B cell (primary cell): ENCODE data around the gene RETN. TPM values are rescaled to one million over a fixed set of nuclear protein-coding genes. Genes with fewer than 3 reads are reported as not detected.

Source experiments
- ATAC-seq: fragments of 200-7000 bp; cut with Tn5 transposase; one replicate; pipeline ENCODE4 v1.10.0; 2021; ENCODE audit warnings: low read depth, mild to moderate bottlenecking, moderate number of reproducible peaks, moderate library complexity
- CTCF ChIA-PET: fragments of 350-600 bp; sonication (Branson Sonifier 250); formaldehyde crosslinking; loops from one replicate; lab custom pipeline; 2021; ENCODE audit warnings: antibody characterized with exemption, inconsistent platforms; lab: Charles Lee
- POLR2A ChIA-PET: fragments of 350-600 bp; sonication (Branson Sonifier 250); formaldehyde crosslinking; loops from one replicate; lab custom pipeline; 2021; ENCODE audit warnings: antibody characterized with exemption; lab: Charles Lee
- DNase-seq: peaks from one replicate; pipeline ENCODE4 v3.0.0; 2013
- H2AFZ ChIP-seq: 2 replicates; pipeline ENCODE4 v1.6.1; 2012; ENCODE audit warnings: mild to moderate bottlenecking, low read depth, low read length; ENCODE audit not compliant: insufficient read depth, poor library complexity, severe bottlenecking
- H3K27ac ChIP-seq, 2 donors: 1 replicate in 1 of 2; 2 replicates in 1 of 2; pipeline ENCODE4 v1.5.1; 2012 to 2013; ENCODE audit warnings: low read length in 2 of 2, mild to moderate bottlenecking in 2 of 2, moderate library complexity in 1 of 2
- H3K27me3 ChIP-seq, 4 experiments: fragments of 200-600 bp in 1 of 4; sonication (generic) in 1 of 4; replicated peaks in 1 of 4; 1 replicate in 2 of 4; 2 replicates in 2 of 4; pipeline versions ENCODE4 v1.6.1 to v1.7.0; 2013 to 2016; ENCODE audit warnings: low read length in 3 of 4, mild to moderate bottlenecking in 2 of 4, mixed read lengths in 1 of 4, moderate library complexity in 1 of 4; ENCODE audit not compliant: insufficient read depth in 4 of 4, control insufficient read depth in 3 of 4; ENCODE audit errors: control extremely low read depth in 1 of 4
- H3K36me3 ChIP-seq, 2 experiments: replicated peaks in 1 of 2; 1 replicate in 1 of 2; 2 replicates in 1 of 2; pipeline versions ENCODE4 v1.6.1 to v1.7.1; 2013; ENCODE audit warnings: low read length in 1 of 2; ENCODE audit not compliant: insufficient read depth in 2 of 2, control insufficient read depth in 1 of 2; ENCODE audit errors: control extremely low read depth in 1 of 2, extremely low read depth in 1 of 2
- H3K4me1 ChIP-seq, 2 donors: fragments of 200-600 bp in 1 of 2; sonication (generic) in 1 of 2; 1 replicate in 1 of 2; 2 replicates in 1 of 2; pipeline versions ENCODE4 v1.5.1 to v1.6.1; 2013 to 2017; ENCODE audit warnings: low read length in 2 of 2; ENCODE audit not compliant: control insufficient read depth in 2 of 2, insufficient read depth in 2 of 2
- H3K4me2 ChIP-seq: replicated peaks from 2 replicates; pipeline ENCODE3; 2012; ENCODE audit warnings: mild to moderate bottlenecking, low read depth, low read length; ENCODE audit not compliant: poor library complexity, severe bottlenecking
- H3K4me3 ChIP-seq, 5 experiments: fragments of 200-600 bp in 1 of 5; sonication (generic) in 1 of 5; 1 replicate in 3 of 5; 2 replicates in 2 of 5; pipeline versions ENCODE4 v1.5.1 to v1.7.0; 2011 to 2016; ENCODE audit warnings: low read length in 4 of 5, mild to moderate bottlenecking in 4 of 5, low read depth in 2 of 5, control low read depth in 1 of 5, moderate library complexity in 1 of 5; ENCODE audit not compliant: insufficient read depth in 1 of 5; ENCODE audit errors: control extremely low read depth in 1 of 5, extremely low read depth in 1 of 5
- H3K79me2 ChIP-seq: fragments of 200-600 bp; sonication (generic); one replicate; pipeline ENCODE4 v1.6.0; 2016; ENCODE audit warnings: low read length; ENCODE audit not compliant: control insufficient read depth, insufficient read depth
- H3K9ac ChIP-seq: fragments of 200-600 bp; sonication (generic); 2 replicates; pipeline ENCODE4 v1.6.1; 2017; ENCODE audit warnings: mild to moderate bottlenecking, low read length, moderate library complexity
- H3K9me3 ChIP-seq, 3 donors: one replicate each; pipeline versions ENCODE4 v1.6.1 to v1.7.1; 2013; ENCODE audit warnings: low read length in 2 of 3; ENCODE audit not compliant: control insufficient read depth in 2 of 3, insufficient read depth in 1 of 3; ENCODE audit errors: control extremely low read depth in 1 of 3
- H4K20me1 ChIP-seq: 2 replicates; pipeline ENCODE4 v1.6.0; 2012; ENCODE audit warnings: mild to moderate bottlenecking, low read length; ENCODE audit not compliant: insufficient read depth, control insufficient read depth, poor library complexity, severe bottlenecking
- H3K27ac Mint-ChIP-seq: one replicate; pipeline ENCODE4 v1.8.0; 2021; ENCODE audit warnings: mixed read lengths
- H3K27me3 Mint-ChIP-seq: one replicate; pipeline ENCODE4 v1.8.0; 2021; ENCODE audit warnings: mixed read lengths
- H3K4me1 Mint-ChIP-seq: one replicate; pipeline ENCODE4 v1.8.0; 2021; ENCODE audit warnings: mixed read lengths
- H3K4me3 Mint-ChIP-seq: one replicate; pipeline ENCODE4 v1.8.0; 2021; ENCODE audit warnings: mixed read lengths
- H3K9me3 Mint-ChIP-seq: one replicate; pipeline ENCODE4 v1.8.0; 2022; ENCODE audit warnings: mixed read lengths; ENCODE audit not compliant: insufficient read depth
- CTCF ChIP-seq: fragments of 200-600 bp; IDR thresholded peaks from one replicate; pipeline ENCODE4 v1.8.0; 2022; ENCODE audit warnings: antibody characterized with exemption, mild to moderate bottlenecking
- EZH2 ChIP-seq: IDR thresholded peaks from 2 replicates; pipeline ENCODE4 v1.6.1; 2012; ENCODE audit warnings: borderline replicate concordance, low read depth, mild to moderate bottlenecking, moderate library complexity, low read length; ENCODE audit not compliant: insufficient read depth, poor library complexity, severe bottlenecking
- WGBS: methylation state at CpG from one replicate; pipeline ENCODE4 v1.1.5; 2013; ENCODE audit warnings: missing lambda C conversion rate; ENCODE audit not compliant: insufficient coverage; 5-methylcytosine and 5-hydroxymethylcytosine counted together
- intact Hi-C: fragments of 100-400 bp; cut with micrococcal nuclease; formaldehyde crosslinking; loops from one replicate; pipeline ENCODE4 v1.10.0; 2022
- polyA plus RNA-seq: library from polyadenylated mRNA; depleted of rRNA; stranded (reverse); fragments of >200 nt; gene quantifications from 2 replicates; pipeline ENCODE4 v1.2.3, GENCODE V29; 2012
- total RNA-seq, 2 donors: library from RNA; stranded (reverse); fragments of 120-200 nt in 1 of 2; gene quantifications; 1 replicate in 1 of 2; 2 replicates in 1 of 2; pipeline versions ENCODE4 v1.2.3 to v1.2.4, GENCODE V29; 2013 to 2022

The RETN gene
- total and polyA plus RNA-seq, 2 donors (not counting 1 experiment from before 2014, with no cell fraction given), result not detected

DNA sequence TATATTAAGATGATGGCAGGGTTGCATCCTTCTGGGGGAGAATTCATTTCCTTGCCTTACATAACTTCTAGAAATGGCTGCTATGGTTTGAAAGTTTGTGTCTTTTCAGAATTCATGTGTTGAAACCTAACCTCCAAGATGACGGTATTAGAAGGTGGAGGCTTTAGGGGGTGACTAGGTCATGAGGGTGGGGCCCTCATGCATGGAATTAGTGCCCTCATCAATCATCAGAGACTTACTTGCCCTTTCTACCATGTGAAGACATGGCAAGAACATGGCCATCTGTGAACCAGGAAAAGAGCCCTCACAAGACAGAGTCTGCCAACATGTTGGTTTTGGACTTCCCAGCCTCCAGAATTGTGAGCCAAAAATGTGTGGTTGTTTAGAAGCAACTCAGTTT is 47.9 kb downstream of the RETN start:
- Histone ChIP-seq H2AFZ (no peak overlapping the region), H3K79me2 (no peaks in the 10 kb centered on the region), H3K9me3 (peaks cover 2 to 19% (median 6%) of the 10 kb centered on the region in 3 donors), H3K4me2 (no peak overlapping the region), H3K4me3 (no peak overlapping the region), H3K9ac (no peak overlapping the region), H4K20me1 (no peaks in the 10 kb centered on the region), H3K27me3 (no peaks in the 10 kb centered on the region), H3K36me3 (no peaks in the 10 kb centered on the region), H3K4me1 (peaks cover 45 to 71% of the 10 kb centered on the region in 2 donors), H3K27ac (no peak overlapping the region)
- H3K9me3 Mint-ChIP-seq, result peaks cover 4% of the 10 kb centered on the region
- no peak for DNase-seq
- POLR2A ChIA-PET, result interaction anchor here (0.6 kb wide), 1 partner anchor 11 kb away, joined by 3 read pairs; no protein-coding TSS in a partner anchor
- intact Hi-C loops, result loop anchor here (5.0 kb wide), 1 partner anchor 34 kb away; the partner anchor contains the start of gene TRAPPC5
- TF ChIP-seq EZH2, result no peak
- no peak for TF ChIP-seq CTCF
- no peak overlapping the region for H3K4me3 Mint-ChIP-seq
- WGBS, result no CpG with 5 or more reads among the region's 1 CpG
- CTCF ChIA-PET, result interaction anchor here (0.9 to 2.6 kb wide), 2 partner anchors 36 to 82 kb away, joined by 4 to 8 read pairs; partner anchors contain the start of gene TRAPPC5
- no peak for ATAC-seq
- H3K27me3 Mint-ChIP-seq, result no peaks in the 10 kb centered on the region
- peaks cover 54% of the 10 kb centered on the region for H3K4me1 Mint-ChIP-seq
- H3K27ac Mint-ChIP-seq, result peak overlapping the region; percentile 46

GRCh38 chr19:7718668-7719067 is 49.8 kb downstream of the RETN start:
- Histone ChIP-seq H3K9me3 (peaks cover 2 to 21% (median 6%) of the 10 kb centered on the region in 3 donors), H4K20me1 (no peaks in the 10 kb centered on the region), H2AFZ (peak overlapping the region; percentile 32), H3K4me2 (peak overlapping the region; percentile 70), H3K27ac (peak overlapping the region; percentile 37 to 51), H3K79me2 (no peaks in the 10 kb centered on the region), H3K9ac (no peak overlapping the region), H3K4me1 (peaks cover 49 to 69% of the 10 kb centered on the region in 2 donors), H3K4me3 (no peak overlapping the region), H3K36me3 (no peaks in the 10 kb centered on the region), H3K27me3 (no peaks in the 10 kb centered on the region)
- ChIA-PET CTCF (interaction anchor here (0.6 to 2.6 kb wide), 3 partner anchors 38 to 364 kb away, joined by 3 to 8 read pairs (median 5); partner anchors contain the start of gene TRAPPC5), POLR2A (interaction anchor here (0.7 to 1.7 kb wide), 3 partner anchors 13 to 35 kb away, joined by 4 to 5 read pairs (median 4); partner anchors contain the start of gene FCER2)
- 21% methylated on average over 4 of the region's 8 CpGs for WGBS
- Mint-ChIP-seq H3K4me3 (peak overlapping the region; percentile 62), H3K27ac (peak overlapping the region; percentile 83), H3K27me3 (no peaks in the 10 kb centered on the region), H3K9me3 (peaks cover 4% of the 10 kb centered on the region), H3K4me1 (peaks cover 63% of the 10 kb centered on the region)
- intact Hi-C loops, result loop anchor here (1.0 to 5.0 kb wide), 3 partner anchors 13 to 36 kb away; partner anchors contain the start of gene TRAPPC5
- peak; percentile 83 for DNase-seq
- no peak for TF ChIP-seq CTCF
- no peak for TF ChIP-seq EZH2
- ATAC-seq, result peak; percentile 78
